HCT116 (cell line): ENCODE data around the gene MXRA5. TPM values are rescaled to one million over a fixed set of nuclear protein-coding genes. Genes with fewer than 3 reads are reported as not detected.

Experiments
- ATAC-seq: fragments of 200-7000 bp; cut with Tn5 transposase; 2 replicates; pipeline ENCODE4 v1.9.1; 2020; ENCODE audit warnings: mild to moderate bottlenecking, moderate library complexity
- BruUV-seq: library from RNA; stranded (reverse); fragments of 400-500 nt; replicated peaks from 2 replicates; lab custom pipeline; 2021; lab: Mats Ljungman, UMichigan
- CTCF ChIA-PET: fragments of 300-600 bp; sonication (Branson Sonifier 250); formaldehyde crosslinking; loops from one replicate; lab custom pipeline; 2021; ENCODE audit warnings: antibody characterized with exemption; lab: Charles Lee
- POLR2A ChIA-PET: fragments of 300-600, 350-600 bp; sonication (Branson Sonifier 250); formaldehyde crosslinking; loops from one replicate; lab custom pipeline; 2021; ENCODE audit warnings: antibody characterized with exemption; lab: Charles Lee
- RAD21 ChIA-PET, 2 experiments: fragments of 300-600 bp; sonication (Branson Sonifier 250); formaldehyde crosslinking; loops; one replicate each; lab custom pipeline; 2023; ENCODE audit warnings: low total read pairs in 2 of 2; ENCODE audit not compliant: uncharacterized antibody in 2 of 2, unreplicated experiment in 2 of 2, low non-redundant PET in 1 of 2; lab: Charles Lee
- DNase-seq: peaks from one replicate; pipeline ENCODE4 v3.0.0-alpha.2; 2010; ENCODE audit warnings: low read depth, low spot score
- H2AFZ ChIP-seq: fragments of 200-600 bp; shearing (Covaris generic), sonication (generic); 2 replicates; pipeline ENCODE4 v1.6.1; 2017; ENCODE audit warnings: low read depth, mixed run types, mixed read lengths, antibody characterized with exemption, low read length; ENCODE audit not compliant: poor library complexity, severe bottlenecking
- H3K27ac ChIP-seq: 2 replicates; pipeline ENCODE4 v1.5.1; 2012; ENCODE audit warnings: low read depth, low read length
- H3K27me3 ChIP-seq: fragments of 200-600 bp; sonication (generic); 2 replicates; pipeline ENCODE4 v1.6.1; 2016; ENCODE audit warnings: mixed run types, low read length, mixed read lengths; ENCODE audit not compliant: insufficient read depth
- H3K36me3 ChIP-seq, 2 experiments: fragments of 200-500 bp in 1 of 2; fragments of 200-600 bp in 1 of 2; sonication (Bioruptor generic) in 1 of 2; sonication (generic) in 1 of 2; 2 replicates each; pipeline versions ENCODE4 v1.5.1 to v1.6.1; 2014 to 2016; ENCODE audit warnings: low read length in 2 of 2, inconsistent platforms in 1 of 2, mixed read lengths in 1 of 2, mixed run types in 1 of 2; ENCODE audit not compliant: insufficient read depth in 2 of 2, control insufficient read depth in 1 of 2
- H3K4me1 ChIP-seq, 2 experiments: fragments of 200-600 bp in 1 of 2; sonication (generic) in 1 of 2; 2 replicates each; pipeline versions ENCODE4 v1.5.1 to v1.6.1; 2012 to 2017; ENCODE audit warnings: low read length in 2 of 2, inconsistent platforms in 1 of 2, mild to moderate bottlenecking in 1 of 2, mixed read lengths in 1 of 2, mixed run types in 1 of 2, moderate library complexity in 1 of 2; ENCODE audit not compliant: insufficient read depth in 2 of 2, control insufficient read depth in 1 of 2
- H3K4me2 ChIP-seq: fragments of 200-600 bp; sonication (generic); 2 replicates; pipeline ENCODE4 v1.6.1; 2017; ENCODE audit warnings: mixed run types, low read length, mixed read lengths
- H3K4me3 ChIP-seq, 2 experiments: fragments of 200-600 bp in 1 of 2; sonication (generic) in 1 of 2; replicated peaks in 1 of 2; 2 replicates each; pipeline ENCODE4 v1.5.1; 2011 to 2016; ENCODE audit warnings: low read length in 2 of 2, control low read depth in 1 of 2, low read depth in 1 of 2, mild to moderate bottlenecking in 1 of 2, mixed read lengths in 1 of 2, mixed run types in 1 of 2
- H3K79me2 ChIP-seq: fragments of 200-600 bp; sonication (generic); 2 replicates; pipeline ENCODE4 v1.6.1; 2017; ENCODE audit warnings: mild to moderate bottlenecking, mixed run types, low read length, moderate library complexity, mixed read lengths; ENCODE audit not compliant: insufficient read depth
- H3K9ac ChIP-seq: fragments of 200-600 bp; sonication (generic); 2 replicates; pipeline ENCODE4 v1.6.1; 2016; ENCODE audit warnings: low read length, mixed read lengths
- H3K9me2 ChIP-seq: fragments of 200-600 bp; sonication (generic), shearing (Covaris generic); 2 replicates; pipeline ENCODE4 v1.6.1; 2017; ENCODE audit warnings: mixed run types, mild to moderate bottlenecking, moderate library complexity; ENCODE audit not compliant: insufficient read depth
- H3K9me3 ChIP-seq, 2 experiments: fragments of 200-500 bp in 1 of 2; fragments of 200-600 bp in 1 of 2; sonication (Bioruptor generic) in 1 of 2; sonication (generic) in 1 of 2; 2 replicates each; pipeline ENCODE4 v1.6.1; 2014 to 2017; ENCODE audit warnings: low read length in 2 of 2, mixed read lengths in 2 of 2, inconsistent platforms in 1 of 2, low read depth in 1 of 2, mild to moderate bottlenecking in 1 of 2, mixed run types in 1 of 2, moderate library complexity in 1 of 2; ENCODE audit not compliant: control insufficient read depth in 1 of 2, insufficient read depth in 1 of 2
- H4K20me1 ChIP-seq: fragments of 200-600 bp; sonication (generic), shearing (Covaris generic); 2 replicates; pipeline ENCODE4 v1.6.1; 2017; ENCODE audit warnings: mixed run types, mild to moderate bottlenecking, moderate library complexity; ENCODE audit not compliant: insufficient read depth
- ATF3 ChIP-seq: IDR thresholded peaks from 2 replicates; pipeline ENCODE4 v1.6.1; 2012
- CEBPB ChIP-seq: IDR thresholded peaks from 2 replicates; pipeline ENCODE4 v1.6.1; 2012; ENCODE audit warnings: low read depth
- ELF1 ChIP-seq: IDR thresholded peaks from 2 replicates; pipeline ENCODE4 v1.6.1; 2012; ENCODE audit warnings: low read depth, borderline replicate concordance
- EZH2 ChIP-seq: fragments of 200-600 bp; sonication (generic); IDR thresholded peaks from 2 replicates; pipeline ENCODE4 v1.6.1; 2017; ENCODE audit warnings: antibody characterized with exemption, mixed run types
- FOSL1 ChIP-seq: IDR thresholded peaks from 2 replicates; pipeline ENCODE4 v1.6.1; 2012; ENCODE audit warnings: low read depth
- POLR2A ChIP-seq: IDR thresholded peaks from 2 replicates; pipeline ENCODE4 v1.7.0; 2011; ENCODE audit warnings: borderline replicate concordance; ENCODE audit not compliant: insufficient read depth, insufficient read length; ENCODE audit errors: extremely low read depth
- RAD21 ChIP-seq: IDR thresholded peaks from 2 replicates; pipeline ENCODE4 v1.6.1; 2012; ENCODE audit warnings: low read depth, mild to moderate bottlenecking
- REST ChIP-seq: IDR thresholded peaks from 2 replicates; pipeline ENCODE4 v1.6.1; 2012; ENCODE audit warnings: low read depth
- SIN3A ChIP-seq: IDR thresholded peaks from 2 replicates; pipeline ENCODE4 v1.6.1; 2012; ENCODE audit warnings: low read depth
- SRF ChIP-seq: IDR thresholded peaks from 2 replicates; pipeline ENCODE4 v1.6.1; 2012; ENCODE audit warnings: low read depth
- YY1 ChIP-seq: IDR thresholded peaks from 2 replicates; pipeline ENCODE4 v1.6.1; 2011; ENCODE audit warnings: low read length, low read depth, moderate library complexity, mild to moderate bottlenecking; ENCODE audit not compliant: insufficient replicate concordance; ENCODE audit errors: extremely low read depth
- intact Hi-C: fragments of 100-400 bp; cut with micrococcal nuclease; formaldehyde crosslinking; loops from 2 replicates; pipeline ENCODE4 v1.10.0; 2022
- total RNA-seq: library from RNA; stranded (reverse); gene quantifications from one replicate; pipeline ENCODE4 v1.2.1, GENCODE V29; 2021; ENCODE audit not compliant: unreplicated experiment

MXRA5 gene
- total RNA-seq, 1 experiment from 2014 or later: 0.02 TPM

GRCh38 chrX:3317191-3317718 lies 29.2 kb downstream of the MXRA5 start:
- H3K9me3 ChIP-seq: no peaks in the 10 kb centered on the region
- H3K9ac ChIP-seq: no peak overlapping the region
- H3K4me1 ChIP-seq: no peaks in the 10 kb centered on the region
- ChIA-PET POLR2A (no interaction called here), RAD21 (no interaction called here), CTCF (no interaction called here)
- intact Hi-C loops: no loop called here
- no peak overlapping the region for H3K4me3 ChIP-seq
- no peak for TF ChIP-seq RAD21
- no peak for TF ChIP-seq SRF
- TF ChIP-seq ELF1: no peak
- TF ChIP-seq POLR2A: no peak
- no peak for TF ChIP-seq REST
- TF ChIP-seq YY1: no peak
- no peak for TF ChIP-seq EZH2
- TF ChIP-seq ATF3: no peak
- no peak for TF ChIP-seq CEBPB
- no peak for TF ChIP-seq FOSL1
- no peak for TF ChIP-seq SIN3A
- no peak for DNase-seq
- no peaks in the 10 kb centered on the region for H3K79me2 ChIP-seq
- no TSS peak for BruUV-seq
- H2AFZ ChIP-seq: no peak overlapping the region
- H3K36me3 ChIP-seq: no peaks in the 10 kb centered on the region
- no peak overlapping the region for H3K27ac ChIP-seq
- no peaks in the 10 kb centered on the region for H3K27me3 ChIP-seq
- ATAC-seq: no peak
- no peak overlapping the region for H3K4me2 ChIP-seq
- H4K20me1 ChIP-seq: no peaks in the 10 kb centered on the region
- H3K9me2 ChIP-seq: no peaks in the 10 kb centered on the region
